ENCODE measurements around the gene STOML2.

STOML2 gene

GRCh38 chr9:35089434-35089833 lies 13.5 kb downstream of the STOML2 start:
- H3K36me3 ChIP-seq: peaks cover 16% of the 10 kb centered on the region

DNA sequence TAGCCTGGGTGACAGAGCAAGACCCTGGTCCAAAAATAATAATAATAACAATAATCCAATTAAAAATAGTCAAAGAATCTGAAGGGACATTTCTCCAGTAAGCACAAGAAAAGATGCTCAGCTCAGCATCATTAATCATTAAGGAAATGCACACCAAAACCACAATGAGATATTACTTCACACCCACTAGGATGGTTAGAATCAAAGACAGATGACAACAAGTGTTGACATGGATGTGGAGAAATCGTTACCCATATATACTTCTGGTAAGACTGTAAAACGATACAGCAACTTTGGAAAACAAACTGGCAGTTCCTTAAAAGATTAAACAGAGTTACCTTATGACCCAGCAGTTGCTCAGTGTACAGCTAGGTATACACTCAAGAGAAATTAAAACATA lies 17.9 kb downstream of the STOML2 start:
- H3K36me3 ChIP-seq: peaks cover 13% of the 10 kb centered on the region
- TF ChIP-seq CTCF (IDR thresholded peaks at IDR 0.05; ENCODE audit: low read depth, low read length): no peak

More at GRCh38 chr9:35089434-35089833, 13.5 kb downstream of the STOML2 start:
- DNase-seq: no peak
- Histone ChIP-seq H3K4me1 (no peaks in the 10 kb centered on the region), H3K4me3 (ENCODE audit: low read depth, low read length) (no peak overlapping the region), H3K27me3 (no peaks in the 10 kb centered on the region), H3K9me3 (no peaks in the 10 kb centered on the region)
- TF ChIP-seq CTCF (IDR thresholded peaks at IDR 0.05; ENCODE audit: low read depth, low read length): no peak

GRCh38 chr9:35079426-35080341 lies 23.2 kb downstream of the STOML2 start, which contains the start of gene FANCG:
FANCG (minus strand) TSS chr9:35079942; CDS start chr9:35079524, 418 bp downstream.
- peak; percentile 92 for DNase-seq
- TF ChIP-seq CTCF (IDR thresholded peaks at IDR 0.05; ENCODE audit: low read depth, low read length): no peak
- Histone ChIP-seq H3K36me3 (peaks cover 8% of the 10 kb centered on the region), H3K4me3 (ENCODE audit: low read depth, low read length) (peak within 1 kb of the TSS; percentile 77), H3K4me1 (no peaks in the 10 kb centered on the region), H3K9me3 (no peaks in the 10 kb centered on the region), H3K27me3 (no peaks in the 10 kb centered on the region)

More for the DNA sequence above, 17.9 kb downstream of the STOML2 start:
- Histone ChIP-seq H3K9me3 (no peaks in the 10 kb centered on the region), H3K4me1 (no peaks in the 10 kb centered on the region), H3K4me3 (ENCODE audit: low read depth, low read length) (no peak overlapping the region), H3K27me3 (no peaks in the 10 kb centered on the region)
- DNase-seq: no peak

- DNase-seq: no peak
- Histone ChIP-seq H3K4me3 (ENCODE audit: low read depth, low read length) (peak overlapping the region; percentile 77), H3K4me1 (no peaks in the 10 kb centered on the region), H3K9me3 (no peaks in the 10 kb centered on the region), H3K27me3 (no peaks in the 10 kb centered on the region), H3K36me3 (peaks cover 14% of the 10 kb centered on the region)
- no peak for TF ChIP-seq CTCF (IDR thresholded peaks at IDR 0.05; ENCODE audit: low read depth, low read length)
Observed at GRCh38 chr9:35079041-35079425, 23.9 kb downstream of the STOML2 start.

- H3K4me1 ChIP-seq: peaks cover 2% of the 10 kb centered on the region; the same call in 1 of the 2 replicates
- no peaks in the 10 kb centered on the region for H3K9me3 ChIP-seq
- no peak for DNase-seq
- TF ChIP-seq CTCF (IDR thresholded peaks at IDR 0.05; ENCODE audit: low read depth, low read length): no peak
- peaks cover 19% of the 10 kb centered on the region for H3K36me3 ChIP-seq
- no peaks in the 10 kb centered on the region for H3K27me3 ChIP-seq
- peak overlapping the region; percentile 77 for H3K4me3 ChIP-seq (ENCODE audit: low read depth, low read length)
Observed at GRCh38 chr9:35078066-35078465, 24.9 kb downstream of the STOML2 start.

DNA sequence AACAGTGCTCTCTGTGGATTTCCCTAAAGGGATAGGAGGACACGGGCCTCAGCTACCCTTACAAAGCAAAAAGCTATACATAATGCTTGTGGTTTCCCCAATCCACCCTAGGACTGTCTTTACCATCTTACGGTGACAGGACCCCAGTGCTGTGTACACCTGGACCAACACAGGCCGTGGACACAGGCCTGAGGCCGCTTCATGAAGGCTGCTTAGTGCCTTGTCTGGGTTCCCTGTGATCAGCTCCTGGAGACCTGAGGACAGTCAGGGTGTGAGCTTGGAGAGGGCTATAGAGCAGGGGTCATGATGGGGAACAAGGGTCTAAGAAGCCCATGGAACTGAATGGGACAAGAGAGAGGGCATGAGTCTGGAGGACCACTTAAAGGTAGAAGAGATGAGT lies 26.1 kb downstream of the STOML2 start:
- H3K27me3 ChIP-seq: no peaks in the 10 kb centered on the region
- H3K4me1 ChIP-seq: peaks cover 3% of the 10 kb centered on the region; the same call in 1 of the 2 replicates
- H3K36me3 ChIP-seq: peaks cover 22% of the 10 kb centered on the region
- TF ChIP-seq CTCF (IDR thresholded peaks at IDR 0.05; ENCODE audit: low read depth, low read length): no peak
- no peak for DNase-seq
- H3K9me3 ChIP-seq: no peaks in the 10 kb centered on the region
- H3K4me3 ChIP-seq (ENCODE audit: low read depth, low read length): no peak overlapping the region

Data from BE2C (cell line).